ENCODE measurements around the gene FGF1. TPM values are rescaled to one million over a fixed set of nuclear protein-coding genes. Genes with fewer than 3 reads are reported as not detected.
A peak's percentile ranks its signal among the peaks of the same experiment; 100 is the strongest.

FGF1 gene
- total RNA-seq, 2 experiments from 2014 or later: not detected

GRCh38 chr5:142700566-142700965 lies 14.7 kb upstream of the FGF1 start:
- POLR2A ChIA-PET: no interaction called here
- CTCF ChIA-PET: interaction anchor here (4.6 kb wide), 1 partner anchor 13 kb away, joined by 22 read pairs; no protein-coding TSS in a partner anchor
- DNase-seq (no peak), ATAC-seq (ENCODE audit: poor library complexity) (no peak)
- Mint-ChIP-seq H3K9me3 (no peaks in the 10 kb centered on the region), H3K4me3 (no peak overlapping the region), H3K27me3 (no peaks in the 10 kb centered on the region), H3K36me3 (ENCODE audit: low read depth) (no peaks in the 10 kb centered on the region), H3K4me1 (ENCODE audit: low read depth) (no peaks in the 10 kb centered on the region), H3K27ac (no peak overlapping the region)
- Histone ChIP-seq H3K4me3 (ENCODE audit: low read length) (no peak overlapping the region), H3K27me3 (ENCODE audit: control insufficient read depth in 1 of 2, insufficient read depth in 2 of 2, low read length in 2 of 2) (no peaks in the 10 kb centered on the region), H3K9me3 (ENCODE audit: control insufficient read depth in 1 of 2, insufficient read depth in 1 of 2, low read length in 2 of 2) (no peaks in the 10 kb centered on the region), H3K27ac (ENCODE audit: low read depth in 1 of 2, low read length in 2 of 2) (no peak overlapping the region), H3K4me1 (ENCODE audit: insufficient read depth, low read length) (no peaks in the 10 kb centered on the region), H3K36me3 (ENCODE audit: insufficient read depth, low read length) (no peaks in the 10 kb centered on the region)
- TF ChIP-seq CTCF (IDR thresholded peaks at IDR 0.05): no peak
- intact Hi-C loops (cut with DNase I, micrococcal nuclease): loop anchor here in 1 of 2 experiments (5.0 kb wide), 1 partner anchor 1008 kb away; no protein-coding TSS in a partner anchor

GRCh38 chr5:142699184-142699720 lies 13.4 kb upstream of the FGF1 start:
- no peak overlapping the region for H3K27ac ChIP-seq (ENCODE audit: low read depth in 1 of 2, low read length in 2 of 2)
- H3K36me3 Mint-ChIP-seq (ENCODE audit: low read depth): no peaks in the 10 kb centered on the region
- no peak overlapping the region for H3K27ac Mint-ChIP-seq
- intact Hi-C loops (cut with DNase I, micrococcal nuclease): loop anchor here (1.0 to 10.0 kb wide), 8 partner anchors 44 to 1004 kb away; no protein-coding TSS in a partner anchor
- no peak overlapping the region for H3K4me3 Mint-ChIP-seq
- H3K9me3 ChIP-seq (ENCODE audit: control insufficient read depth in 1 of 2, insufficient read depth in 1 of 2, low read length in 2 of 2): no peaks in the 10 kb centered on the region
- H3K9me3 Mint-ChIP-seq: no peaks in the 10 kb centered on the region
- peak; percentile 82 for TF ChIP-seq CTCF (IDR thresholded peaks at IDR 0.05)
- ChIA-PET POLR2A (no interaction called here), CTCF (interaction anchor here (0.6 to 3.5 kb wide), 11 partner anchors 9 to 730 kb away, joined by 3 to 23 read pairs (median 5); partner anchors contain the start of genes FGF1 and RNF14)
- no peaks in the 10 kb centered on the region for H3K36me3 ChIP-seq (ENCODE audit: insufficient read depth, low read length)
- H3K27me3 ChIP-seq (ENCODE audit: control insufficient read depth in 1 of 2, insufficient read depth in 2 of 2, low read length in 2 of 2): no peaks in the 10 kb centered on the region
- no peaks in the 10 kb centered on the region for H3K4me1 ChIP-seq (ENCODE audit: insufficient read depth, low read length)
- DNase-seq: peak; percentile 52 to 83 (median 72)
- H3K4me3 ChIP-seq (ENCODE audit: low read length): no peak overlapping the region
- H3K4me1 Mint-ChIP-seq (ENCODE audit: low read depth): no peaks in the 10 kb centered on the region
- ATAC-seq (ENCODE audit: poor library complexity): peak; percentile 98
- no peaks in the 10 kb centered on the region for H3K27me3 Mint-ChIP-seq

DNA sequence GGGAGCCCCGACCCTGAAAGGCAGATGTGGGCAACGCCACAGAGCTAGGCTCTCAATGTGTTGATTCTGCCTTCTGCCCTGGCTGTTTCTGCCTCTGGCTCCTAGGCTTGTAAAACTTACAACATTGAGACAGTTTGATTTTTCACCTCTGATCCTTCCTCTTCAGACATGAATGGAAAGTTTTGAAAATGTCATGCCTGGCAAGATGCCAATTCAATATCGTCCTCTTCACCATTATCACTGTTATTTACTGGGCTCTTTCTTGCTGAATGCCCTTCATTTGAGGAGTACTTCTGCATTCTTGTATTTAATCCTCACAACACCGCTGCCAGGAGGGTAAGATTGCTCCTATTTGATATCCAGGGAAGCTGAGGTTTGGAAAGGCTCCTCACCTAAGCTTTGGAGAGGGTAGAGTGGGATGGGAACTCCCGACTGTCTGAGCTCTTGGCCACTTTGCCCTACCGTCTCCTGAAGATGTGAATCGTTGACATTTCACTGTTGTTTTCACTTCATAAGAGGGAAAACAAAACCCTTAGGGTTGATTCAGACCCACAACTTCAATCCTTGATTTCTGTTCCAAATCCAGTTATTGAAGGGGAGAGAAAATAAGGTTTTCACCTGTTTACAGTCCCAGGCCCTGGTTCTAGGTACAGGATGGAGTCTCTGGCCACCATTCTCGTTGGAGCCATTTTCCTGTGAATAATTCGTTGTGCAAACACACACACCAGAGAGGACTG lies 12.7 kb upstream of the FGF1 start:
- TF ChIP-seq CTCF (IDR thresholded peaks at IDR 0.05): no peak
- H3K27ac Mint-ChIP-seq: no peak overlapping the region

More for the DNA sequence above, 12.7 kb upstream of the FGF1 start:
- ChIA-PET CTCF (interaction anchor here (0.6 to 3.5 kb wide), 11 partner anchors 10 to 729 kb away, joined by 3 to 23 read pairs (median 5); partner anchors contain the start of genes FGF1 and RNF14), POLR2A (no interaction called here)
- Mint-ChIP-seq H3K9me3 (no peaks in the 10 kb centered on the region), H3K4me1 (ENCODE audit: low read depth) (no peaks in the 10 kb centered on the region), H3K27me3 (no peaks in the 10 kb centered on the region), H3K36me3 (ENCODE audit: low read depth) (no peaks in the 10 kb centered on the region), H3K4me3 (no peak overlapping the region)
- Histone ChIP-seq H3K36me3 (ENCODE audit: insufficient read depth, low read length) (no peaks in the 10 kb centered on the region), H3K27ac (ENCODE audit: low read depth in 1 of 2, low read length in 2 of 2) (no peak overlapping the region), H3K27me3 (ENCODE audit: control insufficient read depth in 1 of 2, insufficient read depth in 2 of 2, low read length in 2 of 2) (no peaks in the 10 kb centered on the region), H3K9me3 (ENCODE audit: control insufficient read depth in 1 of 2, insufficient read depth in 1 of 2, low read length in 2 of 2) (no peaks in the 10 kb centered on the region), H3K4me1 (ENCODE audit: insufficient read depth, low read length) (no peaks in the 10 kb centered on the region), H3K4me3 (ENCODE audit: low read length) (no peak overlapping the region)
- intact Hi-C loops (cut with DNase I, micrococcal nuclease): loop anchor here (1.0 to 10.0 kb wide), 8 partner anchors 44 to 1004 kb away; no protein-coding TSS in a partner anchor
- DNase-seq (no peak), ATAC-seq (ENCODE audit: poor library complexity) (no peak)
